ENCODE measurements around the gene ZNF644. TPM values are rescaled to one million over a fixed set of nuclear protein-coding genes. Genes with fewer than 3 reads are reported as not detected.

ZNF644 gene
- total RNA-seq, 1 donor from 2014 or later = 77.9 TPM

GRCh38 chr1:90882221-90882620 is 139.6 kb downstream of the ZNF644 start:
- Mint-ChIP-seq H3K4me1 (no peaks in the 10 kb centered on the region), H3K27me3 (ENCODE audit: low read depth) (no peaks in the 10 kb centered on the region), H3K27ac (no peak overlapping the region), H3K4me3 (no peak overlapping the region), H3K9me3 (peaks cover 60% of the 10 kb centered on the region), H3K36me3 (peaks cover 16% of the 10 kb centered on the region)
- no peak for TF ChIP-seq CTCF (IDR thresholded peaks at IDR 0.05; ENCODE audit: unreplicated experiment)
- no peak for DNase-seq (ENCODE audit: low spot score in 2 of 2, unreplicated experiment in 2 of 2)

GRCh38 chr1:90881034-90881433 is 140.8 kb downstream of the ZNF644 start:
- no peaks in the 10 kb centered on the region for H3K4me1 Mint-ChIP-seq
- peaks cover 58% of the 10 kb centered on the region for H3K9me3 Mint-ChIP-seq
- TF ChIP-seq CTCF (IDR thresholded peaks at IDR 0.05; ENCODE audit: unreplicated experiment) = no peak

GRCh38 chr1:90879281-90879680 is 142.6 kb downstream of the ZNF644 start:
- no peaks in the 10 kb centered on the region for H3K4me1 Mint-ChIP-seq
- DNase-seq (ENCODE audit: low spot score in 2 of 2, unreplicated experiment in 2 of 2) = no peak
- H3K27ac Mint-ChIP-seq = no peak overlapping the region
- H3K36me3 Mint-ChIP-seq = peaks cover 16% of the 10 kb centered on the region
- no peak overlapping the region for H3K4me3 Mint-ChIP-seq
- no peak for TF ChIP-seq CTCF (IDR thresholded peaks at IDR 0.05; ENCODE audit: unreplicated experiment)
- no peaks in the 10 kb centered on the region for H3K27me3 Mint-ChIP-seq (ENCODE audit: low read depth)
- H3K9me3 Mint-ChIP-seq = peaks cover 61% of the 10 kb centered on the region

More at GRCh38 chr1:90881034-90881433, 140.8 kb downstream of the ZNF644 start:
- Mint-ChIP-seq H3K27ac (no peak overlapping the region), H3K4me3 (no peak overlapping the region), H3K36me3 (peaks cover 16% of the 10 kb centered on the region), H3K27me3 (ENCODE audit: low read depth) (no peaks in the 10 kb centered on the region)
- DNase-seq (ENCODE audit: low spot score in 2 of 2, unreplicated experiment in 2 of 2) = no peak

GRCh38 chr1:90876101-90876500 is 145.7 kb downstream of the ZNF644 start:
- Mint-ChIP-seq H3K27me3 (ENCODE audit: low read depth) (no peaks in the 10 kb centered on the region), H3K4me3 (no peak overlapping the region), H3K9me3 (peaks cover 47% of the 10 kb centered on the region), H3K4me1 (no peaks in the 10 kb centered on the region), H3K36me3 (peaks cover 16% of the 10 kb centered on the region), H3K27ac (no peak overlapping the region)
- no peak for TF ChIP-seq CTCF (IDR thresholded peaks at IDR 0.05; ENCODE audit: unreplicated experiment)
- no peak for DNase-seq (ENCODE audit: low spot score in 2 of 2, unreplicated experiment in 2 of 2)

Measured in mesothelial cell of epicardium (in vitro differentiated cells).